ENCODE data around the gene PAM16.
A peak's percentile ranks its signal among the peaks of the same experiment; 100 is the strongest.

DNA sequence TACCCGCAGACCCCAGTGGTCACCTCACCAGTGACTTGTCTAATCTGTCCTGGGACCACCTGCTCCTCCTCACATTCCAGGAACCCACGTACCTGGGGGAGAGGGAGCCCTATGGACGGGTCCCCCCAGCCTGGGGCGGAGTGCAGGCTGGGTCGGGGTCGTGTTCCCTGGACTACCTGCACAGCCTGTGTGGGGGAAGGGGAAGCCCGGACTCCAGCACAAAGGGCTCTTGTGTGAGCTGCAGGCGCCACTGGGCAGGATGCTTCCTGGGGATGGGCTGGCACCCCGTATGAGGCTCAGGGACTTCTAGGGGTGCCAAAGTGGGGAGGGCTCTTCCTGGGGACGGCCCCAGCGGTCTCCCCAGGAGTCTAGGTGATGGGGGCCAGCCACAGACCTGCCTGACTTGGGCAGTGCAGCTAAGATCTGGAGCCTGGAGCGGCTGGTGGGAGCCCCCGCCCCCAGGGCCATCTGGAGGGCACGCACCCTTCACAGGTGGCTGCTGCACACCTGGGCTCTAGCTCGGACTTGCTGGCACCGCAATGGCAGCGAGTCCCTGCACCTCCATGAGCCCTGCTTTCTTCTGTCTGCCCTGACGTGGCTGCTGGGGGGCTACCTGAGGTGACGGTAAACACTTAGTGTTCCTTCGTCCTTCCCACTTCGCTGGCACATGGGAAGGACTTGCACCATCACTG, 28.0 kb upstream of the PAM16 start:
- TF ChIP-seq, protein P1, sequence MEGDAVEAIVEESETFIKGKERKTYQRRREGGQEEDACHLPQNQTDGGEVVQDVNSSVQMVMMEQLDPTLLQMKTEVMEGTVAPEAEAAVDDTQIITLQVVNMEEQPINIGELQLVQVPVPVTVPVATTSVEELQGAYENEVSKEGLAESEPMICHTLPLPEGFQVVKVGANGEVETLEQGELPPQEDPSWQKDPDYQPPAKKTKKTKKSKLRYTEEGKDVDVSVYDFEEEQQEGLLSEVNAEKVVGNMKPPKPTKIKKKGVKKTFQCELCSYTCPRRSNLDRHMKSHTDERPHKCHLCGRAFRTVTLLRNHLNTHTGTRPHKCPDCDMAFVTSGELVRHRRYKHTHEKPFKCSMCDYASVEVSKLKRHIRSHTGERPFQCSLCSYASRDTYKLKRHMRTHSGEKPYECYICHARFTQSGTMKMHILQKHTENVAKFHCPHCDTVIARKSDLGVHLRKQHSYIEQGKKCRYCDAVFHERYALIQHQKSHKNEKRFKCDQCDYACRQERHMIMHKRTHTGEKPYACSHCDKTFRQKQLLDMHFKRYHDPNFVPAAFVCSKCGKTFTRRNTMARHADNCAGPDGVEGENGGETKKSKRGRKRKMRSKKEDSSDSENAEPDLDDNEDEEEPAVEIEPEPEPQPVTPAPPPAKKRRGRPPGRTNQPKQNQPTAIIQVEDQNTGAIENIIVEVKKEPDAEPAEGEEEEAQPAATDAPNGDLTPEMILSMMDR (IDR thresholded peaks at IDR 0.05 in 8 of 11, conservative IDR thresholded peaks at IDR 0.05 in 3 of 11), result no peak
- TF ChIP-seq POLR2AphosphoS5 (IDR thresholded peaks at IDR 0.05), result peak in 1 of 3 donors; percentile 47
